Stimulated activated CD4-positive, alpha-beta T cell treated with anti-CD3 and anti-CD28 coated beads, Interleukin-2, amount 100 ng/mL, for 24 hours (primary cell): ENCODE measurements around the gene MSMP.

Source experiments
- DNase-seq, 2 donors: peaks; one replicate each; pipeline ENCODE4 v3.0.0-alpha.2; 2020

MSMP gene

DNA sequence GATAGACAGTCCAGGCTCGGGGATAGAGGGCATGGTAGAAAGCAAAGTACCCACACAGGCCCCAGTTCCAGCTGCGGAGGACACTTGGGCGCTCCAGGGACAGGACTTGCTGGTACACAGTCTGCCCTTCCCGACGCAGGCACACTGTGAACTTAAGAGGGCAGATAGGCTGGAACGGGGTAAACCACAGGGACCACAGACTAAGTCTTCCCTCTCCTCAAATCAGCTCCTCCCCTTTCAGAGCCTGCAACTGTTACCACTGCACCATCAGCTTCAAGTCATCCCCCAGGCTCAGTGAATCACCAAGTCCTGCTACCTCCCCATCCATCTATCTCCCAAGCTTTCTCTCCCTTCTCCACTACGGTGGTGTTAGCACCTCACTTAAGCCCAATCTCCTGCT, 12.3 kb downstream of the MSMP start:
- no peak for DNase-seq

DNA sequence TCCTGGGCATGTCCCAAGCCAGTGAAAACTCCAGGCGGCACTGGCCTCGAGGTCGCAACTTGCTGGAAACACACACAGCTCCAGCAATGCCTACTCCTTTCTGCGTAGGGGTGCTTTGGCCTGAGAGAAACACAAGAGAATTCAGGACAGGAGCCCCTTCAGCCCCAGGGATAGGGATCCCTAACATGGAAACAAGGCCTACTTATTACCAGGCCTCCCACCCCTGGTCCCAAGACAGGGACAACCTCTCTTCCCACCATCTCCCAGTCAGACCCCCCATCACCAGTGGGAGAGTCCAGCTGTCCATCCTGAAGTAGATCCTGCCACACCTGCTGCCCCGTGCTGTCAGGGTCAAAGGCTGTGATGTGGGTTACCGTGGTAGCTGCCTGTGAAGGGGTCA, 13.8 kb downstream of the MSMP start:
- no peak for DNase-seq

DNA sequence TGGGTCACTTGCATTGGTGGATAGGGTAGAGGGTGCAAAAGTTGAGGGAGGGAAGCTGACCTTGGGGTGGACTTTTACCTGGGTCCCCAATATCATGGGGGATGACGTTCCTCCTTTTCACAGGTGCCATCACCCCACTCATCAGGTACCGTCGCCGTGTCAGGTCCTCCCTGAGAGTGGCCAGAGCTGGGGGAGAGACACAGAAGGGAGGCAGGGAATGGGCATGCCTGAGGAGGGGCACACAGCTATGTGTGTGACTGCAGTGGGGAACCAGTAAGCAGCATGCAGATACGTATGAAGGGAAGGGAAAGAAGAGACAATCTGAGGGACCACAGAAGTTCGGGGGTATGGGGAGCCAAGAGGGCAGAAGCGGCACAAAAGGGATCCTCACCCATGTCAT, 15.2 kb downstream of the MSMP start:
- no peak for DNase-seq

DNA sequence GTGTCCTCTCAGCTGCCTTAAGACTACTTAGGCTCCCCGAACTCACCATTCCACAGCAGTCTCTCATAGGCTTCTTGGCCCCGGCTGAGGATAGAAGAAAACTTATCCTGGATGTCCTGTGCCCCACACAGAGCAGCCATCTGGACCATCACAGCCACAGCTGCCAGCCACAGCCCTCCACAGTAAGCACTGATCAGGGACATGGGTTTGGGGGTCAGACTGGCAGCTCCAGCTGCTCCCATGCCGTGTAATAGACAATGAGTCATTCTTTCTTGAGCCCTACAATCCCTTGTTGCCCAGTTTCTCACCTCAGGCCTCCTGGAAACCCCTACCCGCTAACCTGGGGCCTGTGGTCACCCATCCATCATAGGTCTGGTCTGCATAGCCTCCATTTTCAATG, 15.9 kb downstream of the MSMP start:
- DNase-seq = no peak

DNA sequence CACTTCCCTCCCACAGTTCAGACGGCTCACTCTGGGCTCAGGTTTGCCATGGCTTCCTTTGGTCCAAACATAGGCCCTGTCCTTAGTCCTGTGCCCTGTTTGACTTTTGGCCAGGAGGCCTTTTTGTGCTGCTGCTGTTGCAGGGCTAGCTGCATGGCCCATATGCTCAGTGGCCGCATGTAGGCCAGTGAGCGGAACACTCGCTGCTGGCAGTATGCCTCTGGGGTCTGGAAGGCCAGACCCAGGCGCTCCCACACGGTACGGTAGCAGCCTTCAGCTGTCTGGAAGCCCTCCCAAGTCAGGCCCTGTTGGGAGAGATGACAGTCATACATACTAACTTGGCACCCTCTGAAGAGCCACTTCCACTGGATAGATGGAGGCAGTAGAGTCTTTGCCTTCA, 16.9 kb downstream of the MSMP start:
- DNase-seq = no peak

DNA sequence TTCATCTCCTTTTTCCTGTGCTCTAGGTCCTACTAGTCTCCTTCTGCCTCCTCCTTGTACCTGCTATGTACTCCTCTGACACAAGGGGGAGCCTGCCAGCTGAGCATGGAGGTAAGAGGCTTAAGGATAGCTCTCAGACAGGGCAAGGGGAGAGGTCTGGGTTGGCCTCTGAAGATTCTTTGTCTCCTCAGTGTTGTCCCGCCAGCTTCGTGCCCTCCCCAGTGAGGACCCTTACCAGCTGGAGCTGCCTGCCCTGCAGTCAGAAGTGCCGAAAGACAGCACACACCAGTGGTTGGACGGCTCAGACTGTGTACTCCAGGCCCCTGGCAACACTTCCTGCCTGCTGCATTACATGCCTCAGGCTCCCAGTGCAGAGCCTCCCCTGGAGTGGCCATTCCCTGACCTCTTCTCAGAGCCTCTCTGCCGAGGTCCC, 17.9 kb downstream of the MSMP start:
- peak; percentile 61 to 71 for DNase-seq

DNA sequence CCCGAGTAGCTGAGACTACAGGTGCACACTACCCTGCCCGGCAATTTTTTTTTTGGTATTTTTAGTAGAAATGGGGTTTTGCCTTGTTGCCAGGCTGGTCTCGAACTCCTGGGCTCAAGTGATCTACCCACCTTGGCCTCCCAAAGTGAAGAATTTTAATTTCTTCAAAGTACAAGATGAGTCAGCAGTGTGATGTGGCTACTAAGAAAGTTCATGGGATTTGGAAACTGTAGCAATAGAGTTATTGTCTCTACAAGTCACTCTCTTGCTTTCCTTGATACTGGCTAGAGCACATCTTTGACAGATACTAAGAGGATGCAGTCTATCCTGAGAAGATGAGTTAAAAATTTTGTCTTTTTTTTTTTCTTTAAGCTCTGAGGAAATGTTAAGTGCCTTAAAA, 20.0 kb downstream of the MSMP start:
- DNase-seq = no peak

DNA sequence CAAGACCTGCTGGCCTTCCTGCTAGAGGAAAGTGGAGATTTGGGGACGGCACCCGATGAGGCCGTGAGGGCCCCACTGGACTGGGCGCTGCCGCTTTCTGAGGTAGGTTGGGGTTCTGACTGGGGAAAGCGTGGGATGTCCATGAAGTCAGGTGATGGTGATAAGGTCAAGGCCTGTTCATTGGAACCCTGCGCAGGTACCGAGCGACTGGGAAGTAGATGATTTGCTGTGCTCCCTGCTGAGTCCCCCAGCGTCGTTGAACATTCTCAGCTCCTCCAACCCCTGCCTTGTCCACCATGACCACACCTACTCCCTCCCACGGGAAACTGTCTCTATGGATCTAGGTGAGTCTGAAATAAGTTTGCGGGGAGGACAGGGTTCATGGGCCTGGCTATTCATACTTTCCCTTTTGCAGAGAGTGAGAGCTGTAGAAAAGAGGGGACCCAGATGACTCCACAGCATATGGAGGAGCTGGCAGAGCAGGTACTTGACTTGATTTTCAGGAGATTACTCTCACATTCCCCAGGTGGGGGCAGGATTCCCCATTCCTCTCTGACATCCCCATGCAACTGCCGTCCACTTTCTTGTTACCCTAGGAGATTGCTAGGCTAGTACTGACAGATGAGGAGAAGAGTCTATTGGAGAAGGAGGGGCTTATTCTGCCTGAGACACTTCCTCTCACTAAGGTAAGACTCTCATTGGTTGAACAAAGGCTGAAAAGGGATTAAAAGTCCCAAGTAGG, 21.1 kb downstream of the MSMP start:
- DNase-seq = peak; percentile 33 to 45

DNA sequence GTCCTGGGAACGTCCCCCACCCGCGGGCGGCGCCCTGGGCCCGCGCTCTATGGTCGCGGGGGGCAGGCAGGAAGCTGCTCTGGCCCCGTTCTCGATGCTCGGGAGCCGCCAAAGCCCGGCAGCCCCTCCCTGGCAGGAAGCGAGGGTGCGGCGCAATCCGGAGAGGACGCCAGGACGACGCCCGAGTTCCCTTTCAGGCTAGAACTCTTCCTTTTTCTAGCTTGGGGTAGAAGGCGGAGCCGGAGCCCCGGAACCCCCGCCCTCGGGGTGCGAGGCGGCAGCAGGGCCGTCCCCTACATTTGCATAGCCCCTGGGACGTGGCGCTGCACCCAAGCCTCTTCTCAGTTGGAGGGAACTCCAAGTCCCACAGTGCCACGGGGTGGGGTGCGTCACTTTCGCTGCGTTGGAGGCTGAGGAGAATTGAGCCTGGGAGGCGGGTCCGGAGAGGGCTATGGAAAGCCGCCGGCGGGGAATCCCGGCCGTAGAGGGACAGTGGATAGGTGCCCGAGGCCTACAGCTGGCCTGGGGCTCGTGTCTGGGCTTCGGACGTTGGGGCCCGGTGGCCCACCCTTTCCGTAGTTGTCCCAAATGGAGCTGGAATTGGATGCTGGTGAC, 21.8 kb downstream of the MSMP start, which contains the start of the genes CREB3 and TLN1:
Gene CREB3 (plus strand): TSS at position 482 of the 615 bp plus-strand sequence. CDS start 107 bp downstream, at position 589.
Gene TLN1 (minus strand): TSS at position 11 of the 615 bp plus-strand sequence. CDS start 6,501 bp downstream, outside the sequence.
- DNase-seq = peak; percentile 96

DNA sequence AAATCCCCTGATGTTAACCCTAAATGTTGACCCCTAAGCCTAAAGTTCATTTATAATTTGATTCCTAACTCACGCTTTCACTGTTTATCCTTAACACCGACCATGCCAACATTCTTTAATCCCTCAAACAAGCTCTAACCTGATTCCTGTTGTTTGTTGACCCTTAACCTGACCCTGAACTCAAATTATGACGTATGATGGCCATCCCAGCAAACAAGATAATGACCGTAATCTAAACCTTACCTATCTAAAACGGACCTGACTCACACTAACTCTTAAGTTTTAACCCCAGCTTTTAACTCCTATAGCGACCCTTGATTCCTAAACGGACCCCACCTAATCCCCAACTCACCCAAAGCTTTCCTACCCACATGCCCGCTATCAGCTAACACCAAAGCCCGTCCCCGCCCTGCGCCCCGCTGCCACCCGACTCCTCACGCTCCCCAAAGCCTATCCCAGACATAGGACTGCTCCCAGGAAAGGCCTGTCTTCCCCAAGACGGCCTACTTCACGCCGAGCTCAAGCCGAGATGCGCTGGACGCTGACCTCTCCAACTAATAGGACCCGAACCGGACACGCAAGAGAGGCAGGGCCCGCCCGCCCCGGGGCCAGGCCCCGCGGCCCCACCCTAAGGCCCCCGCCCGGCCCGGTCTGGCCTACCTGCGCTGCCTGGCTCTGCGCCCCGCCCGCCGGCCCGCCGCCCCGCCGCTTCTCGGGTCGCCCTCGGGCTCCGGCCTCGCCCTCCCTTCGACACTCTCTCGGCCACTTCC, 22.5 kb downstream of the MSMP start:
- peak; percentile 44 to 50 for DNase-seq

DNA sequence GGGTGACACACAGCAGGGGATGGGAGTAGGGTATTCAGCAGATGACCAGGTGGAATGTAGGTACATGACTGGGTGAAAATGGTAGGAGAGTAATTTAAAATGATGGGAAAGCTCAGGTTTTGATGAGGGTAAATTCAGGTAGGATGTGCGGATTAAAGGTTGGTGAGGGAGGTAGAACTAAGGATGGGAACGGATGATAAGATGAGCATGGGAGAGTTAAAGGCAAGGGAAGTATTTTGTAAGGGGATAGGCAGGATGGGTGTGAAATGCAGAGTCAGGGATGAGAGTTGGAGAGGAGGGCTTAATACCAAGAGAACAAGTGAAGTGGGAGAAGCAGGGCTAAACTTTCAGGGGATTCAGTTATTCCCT, 23.6 kb downstream of the MSMP start:
- no peak for DNase-seq

DNA sequence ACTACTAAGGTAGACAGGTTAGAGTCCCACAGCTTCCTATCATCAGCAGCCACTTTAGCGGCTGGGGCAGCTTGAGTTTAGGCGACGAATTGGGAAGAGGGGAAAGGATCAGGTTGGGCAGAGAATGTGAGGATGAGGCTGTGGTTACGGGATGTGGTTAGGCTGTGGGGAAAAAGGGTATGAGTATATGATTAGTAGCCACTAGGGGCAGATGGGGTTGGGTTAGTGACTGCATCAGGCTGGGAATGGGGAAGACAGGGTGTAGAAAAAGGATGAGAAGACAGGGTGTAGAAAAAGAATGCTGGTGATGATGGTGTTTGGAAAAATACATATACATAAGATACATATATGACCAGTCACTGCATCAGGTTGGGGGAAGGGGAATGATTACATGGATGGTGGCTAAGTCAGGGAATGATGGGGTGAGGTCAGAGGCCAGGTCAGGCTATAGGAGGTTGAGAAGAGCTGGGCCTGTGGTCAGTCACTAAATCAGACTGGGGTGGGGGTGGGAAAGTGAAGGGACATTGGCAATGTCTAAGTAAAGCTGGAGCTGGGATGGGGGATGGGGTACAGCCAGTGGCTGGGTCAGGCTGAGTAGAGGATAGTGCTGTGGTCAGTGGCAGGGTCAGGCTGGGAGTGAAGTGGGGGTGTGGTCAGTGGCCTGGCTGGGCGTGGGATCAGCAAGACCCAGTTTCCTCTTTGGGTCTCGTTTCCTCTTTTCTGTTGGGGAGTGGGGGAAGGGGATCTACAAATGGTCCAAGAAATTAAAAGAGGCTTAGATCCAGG, 24.2 kb downstream of the MSMP start:
- peak; percentile 27 to 35 for DNase-seq

DNA sequence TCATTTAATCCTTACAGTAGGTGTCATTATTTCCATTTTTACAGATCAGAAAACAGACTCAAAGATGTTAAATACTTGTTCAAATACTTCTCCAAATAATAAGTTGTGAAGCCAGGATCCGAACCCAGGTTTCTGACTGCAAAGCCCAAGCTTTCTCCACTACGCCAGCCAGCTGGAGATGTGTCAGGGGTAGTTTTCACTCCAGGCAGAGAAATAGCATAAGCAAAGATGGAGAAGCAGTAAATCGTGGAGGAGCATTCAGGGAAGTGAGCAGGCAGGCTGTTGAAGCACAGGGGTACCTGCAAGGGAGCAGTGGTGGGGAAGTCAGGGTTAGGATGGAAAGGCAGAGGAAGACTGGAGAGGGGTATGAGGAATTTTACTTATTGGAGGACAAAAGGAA, 25.0 kb downstream of the MSMP start:
- DNase-seq = no peak

DNA sequence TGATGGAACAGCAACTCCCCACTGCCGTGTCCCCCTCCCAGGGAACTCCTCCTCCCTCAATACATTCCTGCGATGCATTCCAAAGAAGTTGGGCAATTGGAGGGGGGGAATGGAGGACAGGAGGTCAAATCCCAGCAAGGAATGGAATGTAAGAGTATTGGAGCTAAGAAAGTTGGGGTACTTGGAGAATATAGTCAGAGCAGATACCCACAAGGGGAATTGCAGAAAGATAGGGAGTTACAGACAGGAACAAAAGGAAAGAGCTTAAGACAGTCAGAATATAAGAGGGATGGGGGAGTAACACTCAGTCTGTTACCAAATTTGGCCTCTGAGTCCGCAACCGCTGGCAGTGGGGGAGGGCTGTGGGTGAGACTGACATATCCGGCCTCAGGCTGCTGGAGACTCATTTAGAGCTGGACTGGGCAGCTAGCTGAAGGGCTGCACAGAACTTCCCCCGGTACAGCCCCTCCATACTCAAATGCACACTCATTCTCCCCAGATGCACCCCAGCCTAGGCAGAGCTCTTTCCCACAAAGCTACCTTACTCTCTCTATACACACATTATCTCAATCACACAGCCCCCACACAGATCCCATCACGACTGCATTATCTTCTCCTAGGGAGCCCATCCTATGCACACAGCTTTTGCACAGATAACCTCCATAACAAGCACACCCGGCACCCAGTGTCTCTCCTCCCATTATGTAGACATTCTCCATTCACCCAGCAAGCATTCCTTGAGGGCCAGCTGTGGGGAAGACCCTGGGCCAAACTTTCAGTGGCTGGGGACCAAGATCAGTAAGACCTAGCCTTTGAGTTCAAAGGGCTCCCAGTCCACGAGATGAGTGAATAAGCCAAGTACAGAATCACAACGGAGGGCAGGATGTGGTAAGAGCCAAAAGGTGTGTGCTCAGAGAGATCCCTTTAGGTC, 25.8 kb downstream of the MSMP start:
- peak; percentile 46 to 57 for DNase-seq

DNA sequence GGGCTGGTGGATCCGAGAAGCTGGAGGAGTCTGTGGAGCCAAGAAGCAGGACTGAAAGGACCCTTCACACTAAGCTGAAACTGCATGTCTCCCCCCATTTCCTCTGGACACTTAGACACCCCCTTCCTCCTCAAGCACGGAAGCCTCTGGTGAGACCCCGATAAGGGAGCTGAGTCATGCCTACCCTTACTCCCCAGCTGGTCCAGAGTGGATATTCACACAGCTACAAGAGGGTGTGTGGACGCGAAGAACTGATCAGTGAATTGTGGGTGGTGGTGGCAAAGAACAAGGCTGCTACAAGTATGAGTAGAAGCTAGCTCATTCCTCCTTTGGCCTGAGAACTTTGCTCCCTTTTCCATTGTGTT, 26.4 kb downstream of the MSMP start:
- DNase-seq = no peak

DNA sequence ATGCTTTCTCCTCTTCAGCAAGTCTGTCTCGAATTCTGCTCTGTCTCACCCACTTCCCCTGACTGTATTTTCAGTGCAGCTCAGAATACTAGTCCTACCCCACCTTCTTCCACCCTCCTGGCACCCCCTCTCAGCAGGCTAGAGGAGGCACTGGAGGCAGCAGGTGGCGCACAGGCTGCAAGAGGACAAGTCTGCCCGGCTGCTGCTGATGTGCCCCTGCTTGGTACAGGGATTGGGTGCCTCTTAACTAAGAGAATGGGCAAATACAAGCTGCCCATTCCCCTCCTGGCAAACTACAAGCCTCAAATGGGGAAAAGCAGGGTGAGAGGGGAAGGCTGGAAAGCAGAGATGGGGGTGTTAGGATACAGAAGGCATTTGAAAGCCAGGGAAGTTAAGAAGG, 27.1 kb downstream of the MSMP start:
- DNase-seq = peak in 1 of 2 donors; percentile 38

DNA sequence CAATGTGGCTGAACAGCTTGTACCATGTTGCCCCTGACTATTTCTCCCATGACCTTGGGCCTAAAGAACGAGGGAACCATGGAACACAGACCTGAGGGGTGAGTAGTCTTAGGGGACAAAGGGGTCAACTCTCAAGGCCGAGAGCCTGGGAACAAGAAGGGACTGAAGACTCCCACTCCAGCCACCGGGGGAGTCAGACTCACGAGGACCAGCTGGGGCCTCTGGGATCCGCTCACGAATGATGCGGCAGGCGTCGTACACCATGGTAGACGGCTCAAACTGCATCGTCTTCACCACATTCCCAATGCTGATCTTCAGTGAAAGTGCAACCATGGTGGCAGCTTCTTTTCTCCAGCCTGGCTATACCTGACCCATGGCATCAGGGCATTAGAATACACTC, 28.7 kb downstream of the MSMP start:
- DNase-seq = no peak

DNA sequence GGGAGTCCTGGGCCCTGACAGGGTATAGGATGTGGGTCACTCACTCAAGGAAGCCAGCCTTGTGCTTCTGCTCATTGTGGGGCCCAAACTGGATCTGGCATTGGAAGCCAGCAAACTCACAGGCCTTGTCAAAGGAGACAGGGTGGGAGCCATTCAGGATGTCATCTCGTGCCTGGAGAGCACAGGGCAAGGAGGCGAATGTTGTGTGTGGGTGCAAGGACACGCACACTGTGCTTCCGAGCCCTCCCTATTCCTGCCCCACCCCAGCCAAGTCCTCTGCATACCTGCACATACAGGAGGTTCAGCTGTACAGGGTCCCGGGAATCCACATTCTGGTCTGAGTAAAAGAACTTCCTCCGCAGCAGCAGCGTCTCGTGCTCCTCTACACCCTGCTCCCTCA, 30.2 kb downstream of the MSMP start:
- no peak for DNase-seq

DNA sequence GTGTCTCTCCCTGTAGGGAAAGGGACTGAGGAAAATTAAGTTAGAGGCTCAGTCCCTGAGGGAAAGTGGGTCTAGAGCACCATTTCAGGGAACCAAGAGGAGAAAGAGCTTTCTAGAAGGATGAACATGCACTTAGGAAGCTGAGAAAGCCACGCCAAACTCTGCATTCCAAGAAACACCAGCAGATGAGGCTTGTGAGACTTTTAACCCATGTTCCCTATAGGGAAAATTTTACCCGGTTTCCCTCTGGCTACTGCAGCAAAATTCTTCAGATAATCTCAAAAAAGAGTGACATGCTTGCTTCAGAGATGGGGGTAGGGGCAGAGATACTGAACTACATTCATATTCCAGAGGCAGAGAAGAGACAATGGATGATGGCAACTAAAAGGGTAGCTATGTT, 30.6 kb downstream of the MSMP start:
- no peak for DNase-seq

DNA sequence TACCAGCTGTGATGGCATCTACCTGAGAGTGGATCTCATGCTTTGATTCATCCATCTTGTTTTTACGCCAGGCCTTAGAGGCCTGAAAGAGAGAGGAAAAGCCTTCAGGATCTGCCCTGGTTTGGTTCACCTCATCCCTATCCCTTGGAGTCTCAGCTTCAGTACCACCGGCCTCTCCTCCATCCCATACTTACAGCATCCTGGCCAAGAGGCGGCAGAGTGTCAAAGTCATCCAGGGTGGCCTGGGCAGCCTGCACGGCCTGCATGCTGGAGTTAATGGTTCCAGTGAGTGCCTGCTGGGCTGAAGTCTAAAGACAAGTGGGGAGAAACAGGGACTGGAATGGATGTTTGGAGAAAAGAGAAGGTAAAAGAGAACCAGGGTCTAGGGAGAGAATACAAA, 34.5 kb downstream of the MSMP start:
- no peak for DNase-seq

DNA sequence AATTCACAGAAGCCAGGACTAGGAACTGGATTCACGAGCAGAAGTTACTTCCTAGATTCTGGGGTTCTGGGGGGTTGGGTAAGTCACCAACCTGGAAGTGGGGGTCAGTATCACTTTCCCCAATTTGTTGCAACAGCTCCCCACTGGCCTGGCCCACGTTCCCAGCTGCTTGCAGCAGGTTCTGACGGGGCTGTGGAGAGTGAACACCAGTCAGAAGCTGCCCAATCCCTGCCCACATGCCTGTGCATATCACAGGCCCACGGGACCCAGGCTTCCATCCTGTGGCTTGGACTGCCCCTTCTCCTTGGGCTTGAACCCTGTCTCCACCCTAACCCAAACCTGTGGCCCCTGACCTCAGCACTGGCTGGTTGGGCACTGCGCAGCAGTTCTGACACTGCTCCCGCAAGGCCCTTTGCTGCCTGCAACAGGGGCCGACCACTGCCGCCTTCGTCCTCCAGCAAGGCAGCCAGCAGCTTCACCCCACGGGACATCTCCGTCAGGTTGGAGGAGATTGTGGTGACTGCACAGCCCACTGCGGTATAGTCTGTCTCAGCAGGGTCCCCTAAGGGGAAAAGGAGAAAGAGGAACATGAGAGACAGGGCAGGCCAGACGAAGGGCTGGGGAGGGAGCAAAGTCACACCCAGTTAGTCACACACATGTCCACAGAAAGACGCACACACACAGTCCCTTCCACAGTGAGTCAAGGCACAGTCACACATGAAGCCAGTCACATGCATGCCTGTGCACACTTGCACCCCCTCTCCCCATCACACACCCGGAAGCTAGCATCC, 35.2 kb downstream of the MSMP start:
- no peak for DNase-seq
